Measurements from ENCODE around the gene OTUD3. TPM values are rescaled to one million over a fixed set of nuclear protein-coding genes. Genes with fewer than 3 reads are reported as not detected.

The OTUD3 gene
- total RNA-seq, 1 donor from 2014 or later, result 7.1 TPM

DNA sequence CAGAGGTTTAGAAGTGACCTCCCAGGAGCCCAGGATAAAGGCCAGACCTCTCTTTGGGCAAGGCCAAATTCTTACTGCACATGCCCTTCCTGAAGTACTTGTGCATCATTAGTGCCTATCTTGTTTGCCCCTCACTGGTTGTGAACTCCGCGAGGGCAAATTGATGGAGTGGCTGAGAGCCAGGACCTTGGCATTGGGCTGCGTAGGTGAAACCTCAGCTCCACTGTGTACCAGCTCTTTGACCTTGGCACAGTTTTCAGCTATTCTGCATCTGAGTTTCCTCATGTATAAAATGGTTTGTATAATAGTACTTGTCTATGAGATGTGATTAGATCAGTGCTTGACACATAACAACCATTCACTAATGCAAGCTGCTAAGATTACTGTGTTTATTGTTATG lies 11.5 kb downstream of the OTUD3 start:
- Histone ChIP-seq H3K4me3 (ENCODE audit: low read depth, low read length) (no peak overlapping the region), H3K36me3 (ENCODE audit: control insufficient read depth, insufficient read depth, low read length) (peaks cover 22% of the 10 kb centered on the region), H3K27me3 (ENCODE audit: control insufficient read depth, insufficient read depth, low read length) (no peaks in the 10 kb centered on the region)
- TF ChIP-seq, protein P1, sequence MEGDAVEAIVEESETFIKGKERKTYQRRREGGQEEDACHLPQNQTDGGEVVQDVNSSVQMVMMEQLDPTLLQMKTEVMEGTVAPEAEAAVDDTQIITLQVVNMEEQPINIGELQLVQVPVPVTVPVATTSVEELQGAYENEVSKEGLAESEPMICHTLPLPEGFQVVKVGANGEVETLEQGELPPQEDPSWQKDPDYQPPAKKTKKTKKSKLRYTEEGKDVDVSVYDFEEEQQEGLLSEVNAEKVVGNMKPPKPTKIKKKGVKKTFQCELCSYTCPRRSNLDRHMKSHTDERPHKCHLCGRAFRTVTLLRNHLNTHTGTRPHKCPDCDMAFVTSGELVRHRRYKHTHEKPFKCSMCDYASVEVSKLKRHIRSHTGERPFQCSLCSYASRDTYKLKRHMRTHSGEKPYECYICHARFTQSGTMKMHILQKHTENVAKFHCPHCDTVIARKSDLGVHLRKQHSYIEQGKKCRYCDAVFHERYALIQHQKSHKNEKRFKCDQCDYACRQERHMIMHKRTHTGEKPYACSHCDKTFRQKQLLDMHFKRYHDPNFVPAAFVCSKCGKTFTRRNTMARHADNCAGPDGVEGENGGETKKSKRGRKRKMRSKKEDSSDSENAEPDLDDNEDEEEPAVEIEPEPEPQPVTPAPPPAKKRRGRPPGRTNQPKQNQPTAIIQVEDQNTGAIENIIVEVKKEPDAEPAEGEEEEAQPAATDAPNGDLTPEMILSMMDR (IDR thresholded peaks at IDR 0.05; ENCODE audit: insufficient read depth, low read length, severe bottlenecking), result no peak
- DNase-seq (ENCODE audit: low read depth), result no peak
- FAIRE-seq, result no peak

DNA sequence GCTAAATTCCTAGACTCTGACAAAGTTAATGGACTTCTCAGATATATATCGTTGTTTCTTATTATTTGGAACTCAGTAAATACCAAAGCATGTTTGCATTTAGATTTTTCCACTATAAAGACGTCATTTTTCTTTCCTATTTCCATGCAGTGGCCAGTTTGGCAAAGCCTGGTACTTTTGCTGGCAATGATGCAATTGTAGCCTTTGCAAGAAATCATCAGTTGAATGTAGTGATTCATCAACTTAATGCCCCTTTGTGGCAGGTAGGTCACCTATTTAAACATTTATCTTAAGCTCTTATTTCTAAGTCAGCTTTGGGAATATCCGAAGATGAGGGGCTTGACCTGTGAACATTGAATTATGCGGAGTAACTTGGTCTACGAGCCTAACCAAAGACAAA lies 12.0 kb downstream of the OTUD3 start:
- TF ChIP-seq, protein P1 (IDR thresholded peaks at IDR 0.05; ENCODE audit: insufficient read depth, low read length, severe bottlenecking), result no peak
- DNase-seq (ENCODE audit: low read depth) (no peak), FAIRE-seq (no peak)
- Histone ChIP-seq H3K27me3 (ENCODE audit: control insufficient read depth, insufficient read depth, low read length) (no peaks in the 10 kb centered on the region), H3K36me3 (ENCODE audit: control insufficient read depth, insufficient read depth, low read length) (peaks cover 22% of the 10 kb centered on the region), H3K4me3 (ENCODE audit: low read depth, low read length) (no peak overlapping the region)

DNA sequence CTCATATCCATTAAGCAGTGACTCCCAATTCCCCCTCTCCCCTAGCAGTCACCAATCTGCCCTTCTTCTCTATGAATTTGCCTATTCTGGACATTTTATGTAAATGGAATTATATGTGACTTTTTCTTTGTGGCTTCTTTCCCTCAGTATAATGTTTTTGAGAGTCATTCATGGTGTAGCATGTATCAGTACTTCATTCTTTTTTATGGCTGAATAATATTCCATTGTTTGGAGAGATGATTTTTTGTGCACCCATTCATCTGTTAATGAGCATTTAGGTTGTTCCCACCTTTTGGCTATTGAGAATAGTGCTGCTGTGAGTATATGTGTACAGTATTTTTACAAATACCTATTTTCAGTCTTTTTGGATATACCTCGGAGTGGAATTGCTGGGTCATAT lies 19.5 kb downstream of the OTUD3 start:
- Histone ChIP-seq H3K4me3 (ENCODE audit: low read depth, low read length) (no peak overlapping the region), H3K36me3 (ENCODE audit: control insufficient read depth, insufficient read depth, low read length) (peaks cover 8% of the 10 kb centered on the region), H3K27me3 (ENCODE audit: control insufficient read depth, insufficient read depth, low read length) (no peaks in the 10 kb centered on the region)
- TF ChIP-seq, protein P1 (IDR thresholded peaks at IDR 0.05; ENCODE audit: insufficient read depth, low read length, severe bottlenecking), result no peak
- FAIRE-seq, result no peak
- no peak for DNase-seq (ENCODE audit: low read depth)

DNA sequence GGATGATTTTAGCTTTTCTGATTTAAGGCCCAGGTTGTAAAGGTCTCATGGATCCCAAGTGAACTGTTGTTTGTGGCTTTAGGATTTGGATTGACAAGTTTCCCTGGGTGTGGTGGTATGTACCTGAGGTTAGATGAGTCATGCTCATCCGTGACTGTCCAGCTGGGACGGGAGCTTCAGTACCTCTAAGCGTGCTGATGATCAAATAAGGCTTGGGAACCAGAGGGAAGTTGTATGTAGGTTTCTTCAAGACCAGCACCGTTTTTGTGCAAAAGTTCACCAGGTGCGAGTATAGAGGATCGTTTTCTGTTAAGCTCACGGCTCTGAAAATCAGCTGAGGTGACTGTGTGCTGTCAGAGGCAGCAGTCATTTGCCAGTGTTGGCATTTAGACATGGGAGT lies 21.4 kb downstream of the OTUD3 start:
- peak; percentile 85 for DNase-seq (ENCODE audit: low read depth)
- H3K27me3 ChIP-seq (ENCODE audit: control insufficient read depth, insufficient read depth, low read length), result no peaks in the 10 kb centered on the region
- no peak overlapping the region for H3K4me3 ChIP-seq (ENCODE audit: low read depth, low read length)
- peak; percentile 98 for FAIRE-seq
- peaks cover 8% of the 10 kb centered on the region for H3K36me3 ChIP-seq (ENCODE audit: control insufficient read depth, insufficient read depth, low read length)
- TF ChIP-seq, protein P1 (IDR thresholded peaks at IDR 0.05; ENCODE audit: insufficient read depth, low read length, severe bottlenecking), result no peak

DNA sequence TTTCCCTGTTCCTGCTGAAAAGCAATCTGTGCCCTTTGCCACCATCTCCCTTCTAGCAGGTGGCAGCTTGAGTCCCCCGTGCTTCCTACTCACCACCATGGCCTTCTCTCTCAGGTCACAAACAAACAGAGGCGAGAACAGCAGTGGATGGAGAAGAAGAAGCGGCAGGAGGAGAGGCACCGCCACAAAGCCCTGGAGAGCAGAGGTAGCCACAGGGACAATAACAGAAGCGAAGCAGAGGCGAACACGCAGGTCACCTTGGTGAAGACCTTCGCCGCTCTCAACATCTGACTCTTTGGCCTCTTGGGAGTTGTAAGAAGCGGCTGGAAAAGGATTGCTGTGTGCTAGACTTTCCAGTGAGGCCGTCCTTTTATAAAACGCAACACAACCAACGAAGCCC lies 25.3 kb downstream of the OTUD3 start:
- H3K27me3 ChIP-seq (ENCODE audit: control insufficient read depth, insufficient read depth, low read length), result no peaks in the 10 kb centered on the region
- TF ChIP-seq, protein P1 (IDR thresholded peaks at IDR 0.05; ENCODE audit: insufficient read depth, low read length, severe bottlenecking), result no peak
- no peak overlapping the region for H3K4me3 ChIP-seq (ENCODE audit: low read depth, low read length)
- DNase-seq (ENCODE audit: low read depth) (no peak), FAIRE-seq (peak; percentile 23)
- H3K36me3 ChIP-seq (ENCODE audit: control insufficient read depth, insufficient read depth, low read length), result peaks cover 8% of the 10 kb centered on the region

DNA sequence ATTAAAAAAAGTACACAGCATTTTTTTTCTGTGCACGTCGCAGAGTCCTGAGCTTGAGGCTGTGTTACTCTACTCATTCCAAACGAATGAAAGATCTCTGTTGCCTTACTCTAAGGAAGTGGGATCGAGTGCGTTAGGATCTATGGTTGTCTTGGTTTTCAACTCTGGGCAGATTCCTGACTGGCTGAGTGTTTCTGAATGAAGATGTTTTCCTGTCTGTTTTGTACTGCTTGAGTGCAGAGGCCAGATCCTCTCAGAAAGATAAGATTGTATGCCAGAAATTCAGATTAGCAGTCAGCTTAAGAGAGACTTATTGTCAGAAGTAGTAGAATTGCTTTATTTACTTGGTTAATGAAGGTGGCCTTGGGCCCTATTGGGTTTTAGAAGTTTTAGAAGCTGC lies 27.2 kb downstream of the OTUD3 start:
- no peaks in the 10 kb centered on the region for H3K27me3 ChIP-seq (ENCODE audit: control insufficient read depth, insufficient read depth, low read length)
- DNase-seq (ENCODE audit: low read depth) (no peak), FAIRE-seq (no peak)
- peaks cover 8% of the 10 kb centered on the region for H3K36me3 ChIP-seq (ENCODE audit: control insufficient read depth, insufficient read depth, low read length)
- no peak overlapping the region for H3K4me3 ChIP-seq (ENCODE audit: low read depth, low read length)
- TF ChIP-seq, protein P1 (IDR thresholded peaks at IDR 0.05; ENCODE audit: insufficient read depth, low read length, severe bottlenecking), result no peak
